HG03432 (cell line): ENCODE measurements around the gene PARP15.
A peak's percentile ranks its signal among the peaks of the same experiment; 100 is the strongest.

Source experiments
- ATAC-seq: cut with Tn5 transposase; IDR thresholded peaks from one replicate; pipeline ENCODE4 v1.9.1; 2021; ENCODE audit warnings: mild to moderate bottlenecking, moderate library complexity; ENCODE audit not compliant: unreplicated experiment

The PARP15 gene

GRCh38 chr3:122568755-122569154 is 8.7 kb upstream of the PARP15 start:
- no peak for ATAC-seq

GRCh38 chr3:122572940-122573412 is 4.5 kb upstream of the PARP15 start:
- peak; percentile 28 for ATAC-seq

- peak; percentile 89 for ATAC-seq
These were observed 1.1 kb upstream of the PARP15 start for GRCh38 chr3:122576174-122576940.

DNA sequence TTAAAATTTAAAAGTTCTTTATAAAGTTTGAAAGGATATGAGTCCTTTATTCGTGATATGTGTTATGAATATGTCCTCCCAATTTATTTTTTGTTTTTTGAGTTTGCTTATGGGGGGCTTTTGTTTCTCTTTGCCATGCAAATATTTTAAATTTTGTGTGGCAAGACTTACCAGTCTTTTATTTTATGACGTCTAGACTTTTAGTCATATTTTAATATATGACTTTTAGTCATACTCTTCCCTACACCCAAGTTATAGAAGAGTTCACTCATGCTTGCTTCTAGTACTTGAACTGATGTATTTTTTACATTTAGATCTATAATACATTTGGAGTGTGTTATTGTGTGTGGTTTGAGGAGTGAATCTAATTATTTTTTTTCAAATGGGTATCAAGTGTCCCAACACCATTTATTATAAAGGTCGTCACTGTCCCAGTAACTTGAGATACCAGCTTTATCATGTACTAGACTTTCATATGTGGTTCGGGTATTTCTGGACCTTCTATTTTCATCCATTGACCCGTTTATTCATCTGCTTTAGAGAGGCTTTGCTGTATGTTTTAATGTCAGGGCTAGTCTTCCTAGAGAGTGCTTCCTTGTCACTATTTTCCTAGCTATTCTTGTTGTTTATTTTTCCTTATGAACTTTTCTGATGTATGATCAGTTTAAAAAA is 755 bp downstream of the PARP15 start:
- ATAC-seq, result no peak

- no peak for ATAC-seq
These were observed 3.0 kb downstream of the PARP15 start for GRCh38 chr3:122580470-122580869.

DNA sequence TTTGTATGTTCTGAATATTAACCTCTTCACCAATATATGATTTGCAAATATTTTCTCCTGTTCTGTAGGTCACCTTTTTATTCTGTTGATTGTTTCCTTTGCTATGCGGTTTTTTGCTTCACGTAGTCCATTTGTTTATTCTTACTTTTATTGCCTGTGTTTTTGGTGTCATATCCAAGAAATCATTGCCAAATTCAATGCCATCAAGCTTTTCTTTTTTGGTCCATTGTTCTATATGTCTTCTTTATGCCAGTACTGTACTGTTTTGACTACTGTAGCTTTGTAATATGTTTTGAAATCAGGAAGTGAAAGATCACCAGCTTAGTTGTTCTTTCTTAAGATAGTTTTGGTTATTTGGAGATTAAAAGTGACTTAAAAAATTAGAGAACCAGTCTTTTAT is 4.2 kb downstream of the PARP15 start:
- no peak for ATAC-seq

GRCh38 chr3:122582390-122582789 is 4.9 kb downstream of the PARP15 start:
- ATAC-seq, result no peak

DNA sequence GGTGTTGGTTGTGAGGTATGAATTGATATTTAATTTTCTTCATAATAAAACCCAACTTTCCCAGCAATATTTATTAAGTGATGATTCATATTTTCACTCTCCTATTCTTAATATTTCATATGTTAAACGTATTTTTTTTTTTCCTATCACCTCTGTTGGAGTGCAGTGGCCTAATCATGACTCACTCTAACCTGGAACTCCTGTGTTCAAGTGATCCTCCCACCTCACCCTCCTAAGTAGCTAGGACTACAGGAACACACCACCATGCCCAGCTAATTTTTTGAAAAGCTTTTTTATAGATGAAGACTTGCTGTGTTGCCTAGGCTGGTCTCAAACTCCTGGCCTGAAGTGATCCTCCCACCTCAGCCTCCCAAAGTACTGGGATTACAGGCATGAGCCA is 8.6 kb downstream of the PARP15 start:
- no peak for ATAC-seq

GRCh38 chr3:122586773-122587485 is 9.5 kb downstream of the PARP15 start:
- no peak for ATAC-seq

- ATAC-seq, result no peak
These were observed 10.1 kb downstream of the PARP15 start for GRCh38 chr3:122587572-122587971.

- no peak for ATAC-seq
These were observed 11.8 kb downstream of the PARP15 start for GRCh38 chr3:122589297-122589696.

DNA sequence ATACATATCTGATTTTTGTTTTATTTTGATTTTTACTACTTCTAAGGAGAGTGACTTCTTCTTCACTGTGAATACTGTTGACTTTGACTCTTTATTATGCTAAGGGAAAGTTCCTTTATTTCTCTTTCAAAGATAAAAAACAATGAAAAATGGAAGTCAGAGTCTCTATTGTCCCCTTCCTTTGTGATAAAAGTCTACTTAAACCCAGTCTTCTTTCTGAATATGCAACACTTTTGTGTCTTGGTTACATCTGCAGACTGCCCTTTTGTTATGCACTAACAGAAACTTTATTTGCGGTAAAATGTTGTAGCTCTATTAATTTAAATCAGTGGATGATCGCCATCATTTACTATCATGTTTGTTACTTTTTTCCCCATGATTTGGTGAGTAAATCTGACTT is 13.2 kb downstream of the PARP15 start:
- no peak for ATAC-seq

DNA sequence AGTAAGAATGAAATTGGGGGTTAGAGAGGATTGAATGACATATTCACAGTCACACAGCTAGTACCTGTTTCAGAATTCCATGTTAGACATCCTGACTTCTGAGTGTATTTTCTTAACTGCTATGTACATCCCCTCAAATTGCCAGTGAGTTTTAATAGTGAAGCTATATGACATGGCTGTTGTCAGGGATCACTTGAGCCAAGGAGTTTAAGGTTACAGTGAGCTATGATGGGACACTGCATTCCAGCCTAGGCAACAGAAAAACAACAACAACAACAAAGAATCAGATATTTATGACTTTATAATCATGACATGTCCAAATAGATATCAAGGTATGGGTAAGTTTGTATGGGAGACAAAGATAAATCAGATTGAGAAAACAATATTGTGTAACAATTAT is 16.6 kb downstream of the PARP15 start:
- ATAC-seq, result no peak

- ATAC-seq, result no peak
These were observed 20.7 kb downstream of the PARP15 start for GRCh38 chr3:122598151-122598550.

GRCh38 chr3:122598556-122598955 is 21.1 kb downstream of the PARP15 start:
- no peak for ATAC-seq

- no peak for ATAC-seq
These were observed 24.7 kb downstream of the PARP15 start for GRCh38 chr3:122602011-122602710.

GRCh38 chr3:122603056-122603455 is 25.6 kb downstream of the PARP15 start:
- no peak for ATAC-seq

DNA sequence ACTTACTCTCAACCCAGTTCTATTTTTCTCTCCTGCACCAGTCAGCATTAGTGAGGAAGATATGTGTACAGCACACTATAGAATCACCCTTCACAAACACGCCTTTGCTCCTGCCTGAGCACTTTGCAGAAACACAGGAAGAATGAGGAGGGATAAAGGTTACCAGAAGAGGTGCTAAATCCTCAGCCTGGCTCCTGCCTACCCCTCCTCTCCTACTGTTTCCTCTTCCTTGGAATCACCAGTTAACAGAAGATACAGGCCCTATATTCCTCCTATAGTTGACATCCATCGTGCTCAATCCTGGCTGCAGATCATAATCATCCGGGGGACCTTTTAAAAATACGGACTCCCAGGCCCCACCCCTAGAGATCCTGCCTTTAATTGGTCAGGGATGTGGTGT is 28.9 kb downstream of the PARP15 start:
- ATAC-seq, result no peak

DNA sequence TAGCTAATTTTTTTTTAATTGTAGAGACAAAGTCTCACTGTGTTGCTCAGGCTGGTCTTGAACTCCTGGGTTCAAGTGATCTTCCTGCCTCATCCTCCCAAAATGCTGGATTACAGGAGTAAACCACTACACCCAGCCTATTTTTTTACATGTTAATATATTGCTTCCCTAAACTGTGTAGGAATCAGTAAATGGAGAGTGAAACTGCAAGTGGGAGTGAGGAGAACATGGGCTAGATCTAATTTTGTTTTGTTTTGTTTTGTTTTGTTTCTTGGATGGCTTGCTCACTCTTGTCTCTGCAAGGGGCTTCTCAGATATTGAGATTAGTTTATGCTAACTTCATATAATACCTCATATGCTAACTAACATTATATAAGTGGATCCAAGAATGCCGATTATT is 31.5 kb downstream of the PARP15 start:
- ATAC-seq, result no peak

DNA sequence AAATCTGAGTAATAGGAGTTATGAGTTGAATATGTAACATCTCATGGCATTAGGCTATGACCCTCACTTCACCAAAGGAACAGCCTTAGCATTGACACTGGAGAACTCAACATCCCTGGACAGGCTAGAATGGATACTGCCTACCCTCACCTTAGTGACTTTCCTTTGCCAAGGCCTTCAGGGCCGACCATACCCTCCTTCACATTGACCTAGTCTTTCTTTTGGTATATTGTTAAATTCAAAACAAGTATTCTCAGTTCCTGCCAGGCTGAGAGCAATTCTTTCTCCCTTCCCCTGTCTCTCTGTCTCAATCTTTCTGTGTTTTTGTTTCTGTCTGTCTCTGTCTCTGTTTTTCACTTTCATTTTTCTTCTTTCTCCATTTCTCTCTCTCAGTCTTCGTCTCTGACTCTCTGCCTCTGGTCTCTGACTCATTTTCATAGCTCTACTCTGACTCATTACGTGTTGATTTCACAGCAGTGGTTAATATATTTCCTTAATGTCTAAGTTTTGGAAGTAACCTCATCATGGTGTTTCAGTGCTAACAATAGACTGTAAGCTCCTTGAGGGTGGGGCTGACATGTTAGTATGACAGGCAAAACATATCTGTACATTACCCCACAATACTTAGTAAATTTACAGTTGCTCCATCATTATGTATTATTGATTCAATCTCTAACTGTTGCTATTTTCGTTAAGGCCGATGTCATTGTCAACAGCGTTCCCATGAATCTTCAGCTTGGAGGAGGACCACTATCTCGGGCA is 32.5 kb downstream of the PARP15 start:
- peak; percentile 98 for ATAC-seq
